Esophagus muscularis mucosa (tissue), 4 donors: ENCODE measurements around the gene CAMKMT.

Experiments used
- CTCF ChIP-seq, 3 experiments: fragments of 200-600 bp in 2 of 3; fragments of 450-650 bp in 1 of 3; sonication (generic) in 2 of 3; IDR thresholded peaks; one replicate each; pipeline ENCODE4 v1.5.1; 2017 to 2019; ENCODE audit warnings: antibody characterized with exemption in 3 of 3, mild to moderate bottlenecking in 2 of 3, moderate library complexity in 1 of 3
- EP300 ChIP-seq: sonication (generic); formaldehyde crosslinking; IDR thresholded peaks from one replicate; pipeline ENCODE4 v1.6.1; 2017; ENCODE audit warnings: antibody characterized with exemption
- POLR2A ChIP-seq: fragments of 450-650 bp; IDR thresholded peaks from one replicate; pipeline ENCODE4 v1.6.1; 2017; ENCODE audit warnings: antibody characterized with exemption, moderate library complexity, mild to moderate bottlenecking, low read depth
- POLR2AphosphoS5 ChIP-seq, 2 donors: sonication (generic); formaldehyde crosslinking; IDR thresholded peaks; one replicate each; pipeline ENCODE4 v1.6.1; 2017; ENCODE audit warnings: antibody characterized with exemption in 2 of 2

GRCh38 chr2:44730593-44730992, 368.8 kb downstream of the CAMKMT start:
- TF ChIP-seq CTCF (IDR thresholded peaks at IDR 0.05) (no peak), POLR2AphosphoS5 (IDR thresholded peaks at IDR 0.05) (no peak), POLR2A (no peak), EP300 (no peak)
